SU-DHL-6 (cell line): ENCODE results near the gene HDAC10.

ENCODE experiments used
- H2AFZ ChIP-seq: fragments of 200-600 bp; sonication (generic); 2 replicates; pipeline ENCODE4 v1.6.1; 2014; ENCODE audit warnings: low read depth, mild to moderate bottlenecking, moderate library complexity, mixed read lengths, antibody characterized with exemption, low read length; ENCODE audit not compliant: severe bottlenecking
- H3F3A ChIP-seq: fragments of 200-600 bp; shearing (Covaris generic); 2 replicates; pipeline ENCODE4 v1.6.0; 2016; ENCODE audit warnings: antibody characterized with exemption, mild to moderate bottlenecking; ENCODE audit not compliant: insufficient read depth
- H3K27ac ChIP-seq: fragments of 200-600 bp; sonication (generic); 2 replicates; pipeline ENCODE4 v1.5.1; 2016; ENCODE audit warnings: low read depth, mild to moderate bottlenecking, low read length, moderate library complexity, mixed read lengths
- H3K27me3 ChIP-seq: fragments of 200-600 bp; sonication (generic), shearing (Covaris generic); 2 replicates; pipeline ENCODE4 v1.6.0; 2014; ENCODE audit warnings: mild to moderate bottlenecking, low read length
- H3K36me3 ChIP-seq: fragments of 200-600 bp; sonication (generic); 2 replicates; pipeline ENCODE4 v1.6.1; 2014; ENCODE audit warnings: mild to moderate bottlenecking, low read length, mixed read lengths
- H3K4me2 ChIP-seq: fragments of 300-600, 200-600 bp; shearing (Covaris generic), sonication (generic); 2 replicates; pipeline ENCODE4 v1.6.0; 2014; ENCODE audit warnings: low read length, low read depth, mild to moderate bottlenecking; ENCODE audit not compliant: poor library complexity, severe bottlenecking
- H3K4me3 ChIP-seq: fragments of 200-600 bp; sonication (generic); 2 replicates; pipeline ENCODE4 v1.5.1; 2014; ENCODE audit warnings: antibody characterized with exemption, low read length, mild to moderate bottlenecking, mixed read lengths; ENCODE audit not compliant: insufficient read depth, poor library complexity, severe bottlenecking
- H3K79me2 ChIP-seq: fragments of 200-600 bp; sonication (generic); 2 replicates; pipeline ENCODE4 v1.6.1; 2014; ENCODE audit warnings: mild to moderate bottlenecking, low read length, moderate library complexity; ENCODE audit not compliant: insufficient read depth
- H3K9ac ChIP-seq: fragments of 200-600 bp; sonication (generic); 2 replicates; pipeline ENCODE4 v1.7.0; 2014; ENCODE audit warnings: mild to moderate bottlenecking, low read length
- H3K9me2 ChIP-seq: fragments of 200-600 bp; sonication (generic); replicated peaks from 2 replicates; pipeline ENCODE4 v1.6.1; 2014; ENCODE audit warnings: low read length; ENCODE audit not compliant: insufficient read depth
- H3K9me3 ChIP-seq: fragments of 200-600 bp; sonication (generic); 2 replicates; pipeline ENCODE4 v1.6.1; 2014; ENCODE audit warnings: low read length, mixed read lengths; ENCODE audit not compliant: insufficient read depth
- H4K20me1 ChIP-seq: fragments of 200-600 bp; sonication (generic); 2 replicates; pipeline ENCODE4 v1.6.1; 2014; ENCODE audit warnings: low read depth, mild to moderate bottlenecking, antibody characterized with exemption, low read length, moderate library complexity, mixed read lengths
- EZH2phosphoT487 ChIP-seq: fragments of 200-600 bp; sonication (generic), shearing (Covaris generic); conservative IDR thresholded peaks from 2 replicates; pipeline ENCODE4 v1.6.1; 2018; ENCODE audit warnings: mild to moderate bottlenecking, antibody characterized with exemption, low read length, moderate library complexity, mixed read lengths
- TF ChIP-seq, protein P1 (sequence below): fragments of 200-600 bp; sonication (generic); IDR thresholded peaks from one replicate; pipeline ENCODE4 v1.5.1; 2017; ENCODE audit warnings: antibody characterized with exemption, mild to moderate bottlenecking, low read length, moderate library complexity; ENCODE audit not compliant: insufficient read depth, poor library complexity, severe bottlenecking

The HDAC10 gene

GRCh38 chr22:50259302-50259701, 8.2 kb upstream of the HDAC10 start:
- H3K4me3 ChIP-seq, result no peak overlapping the region
- no peaks in the 10 kb centered on the region for H3F3A ChIP-seq
- no peaks in the 10 kb centered on the region for H3K79me2 ChIP-seq
- no peak overlapping the region for H3K27ac ChIP-seq
- TF ChIP-seq, protein P1, sequence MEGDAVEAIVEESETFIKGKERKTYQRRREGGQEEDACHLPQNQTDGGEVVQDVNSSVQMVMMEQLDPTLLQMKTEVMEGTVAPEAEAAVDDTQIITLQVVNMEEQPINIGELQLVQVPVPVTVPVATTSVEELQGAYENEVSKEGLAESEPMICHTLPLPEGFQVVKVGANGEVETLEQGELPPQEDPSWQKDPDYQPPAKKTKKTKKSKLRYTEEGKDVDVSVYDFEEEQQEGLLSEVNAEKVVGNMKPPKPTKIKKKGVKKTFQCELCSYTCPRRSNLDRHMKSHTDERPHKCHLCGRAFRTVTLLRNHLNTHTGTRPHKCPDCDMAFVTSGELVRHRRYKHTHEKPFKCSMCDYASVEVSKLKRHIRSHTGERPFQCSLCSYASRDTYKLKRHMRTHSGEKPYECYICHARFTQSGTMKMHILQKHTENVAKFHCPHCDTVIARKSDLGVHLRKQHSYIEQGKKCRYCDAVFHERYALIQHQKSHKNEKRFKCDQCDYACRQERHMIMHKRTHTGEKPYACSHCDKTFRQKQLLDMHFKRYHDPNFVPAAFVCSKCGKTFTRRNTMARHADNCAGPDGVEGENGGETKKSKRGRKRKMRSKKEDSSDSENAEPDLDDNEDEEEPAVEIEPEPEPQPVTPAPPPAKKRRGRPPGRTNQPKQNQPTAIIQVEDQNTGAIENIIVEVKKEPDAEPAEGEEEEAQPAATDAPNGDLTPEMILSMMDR, result no peak
- no peak for TF ChIP-seq EZH2phosphoT487
- H2AFZ ChIP-seq, result no peak overlapping the region
- H4K20me1 ChIP-seq, result no peaks in the 10 kb centered on the region
- no peaks in the 10 kb centered on the region for H3K9me2 ChIP-seq
- no peak overlapping the region for H3K4me2 ChIP-seq
- no peaks in the 10 kb centered on the region for H3K27me3 ChIP-seq
- H3K9me3 ChIP-seq, result no peaks in the 10 kb centered on the region
- H3K36me3 ChIP-seq, result no peaks in the 10 kb centered on the region
- H3K9ac ChIP-seq, result no peak overlapping the region

DNA sequence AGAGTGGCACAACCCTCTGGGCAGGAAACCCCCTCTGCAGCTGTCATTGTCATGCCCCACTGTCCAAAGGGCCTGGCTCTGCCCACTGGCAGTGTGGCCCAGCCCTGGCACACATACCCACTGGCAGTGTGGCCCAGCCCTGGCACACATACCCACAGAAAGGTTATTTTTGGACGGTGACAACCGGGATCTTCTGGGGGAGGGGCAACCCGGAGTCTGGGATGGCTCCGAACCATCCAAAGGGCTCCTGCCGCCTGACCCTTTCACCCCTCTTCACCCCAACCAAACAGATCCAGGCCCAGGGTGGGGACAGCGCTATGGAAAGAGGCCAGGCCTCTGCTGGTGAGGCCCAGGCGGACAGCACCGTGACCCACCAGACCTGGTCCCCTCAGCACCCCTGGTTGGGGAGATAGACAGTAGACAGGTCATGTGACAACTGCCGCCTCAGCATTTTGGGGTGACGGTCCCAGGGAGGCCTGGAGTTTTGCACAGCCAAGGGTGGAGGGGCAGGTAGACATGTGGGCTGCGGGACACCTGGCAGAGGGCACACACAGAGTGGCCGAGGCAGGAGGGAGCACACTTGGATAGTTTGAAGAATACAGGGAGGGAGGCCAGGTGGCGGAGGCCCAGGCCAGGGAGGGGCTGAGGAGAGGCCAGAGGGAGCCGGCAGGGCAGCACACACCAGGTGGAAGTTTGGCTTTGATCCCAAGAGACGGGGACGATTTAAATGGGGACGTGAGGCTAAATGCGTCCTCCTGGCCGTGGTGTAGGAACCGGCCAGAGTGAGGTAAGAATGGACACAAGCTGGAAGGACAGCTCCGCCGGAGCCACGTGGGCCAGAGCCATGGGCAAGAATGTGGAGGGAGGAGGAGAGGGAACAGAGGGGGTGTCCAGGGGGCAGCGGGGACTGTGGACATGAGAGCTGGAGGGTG, 7.6 kb upstream of the HDAC10 start:
- H3F3A ChIP-seq, result no peaks in the 10 kb centered on the region
- TF ChIP-seq EZH2phosphoT487, result no peak
- TF ChIP-seq, protein P1, result no peak
- no peaks in the 10 kb centered on the region for H3K36me3 ChIP-seq
- H3K4me3 ChIP-seq, result no peak overlapping the region
- H3K9me2 ChIP-seq, result no peaks in the 10 kb centered on the region
- no peak overlapping the region for H3K9ac ChIP-seq
- H3K9me3 ChIP-seq, result no peaks in the 10 kb centered on the region
- no peaks in the 10 kb centered on the region for H3K27me3 ChIP-seq
- H3K79me2 ChIP-seq, result no peaks in the 10 kb centered on the region
- no peak overlapping the region for H3K27ac ChIP-seq
- no peak overlapping the region for H3K4me2 ChIP-seq
- H4K20me1 ChIP-seq, result no peaks in the 10 kb centered on the region
- no peak overlapping the region for H2AFZ ChIP-seq

DNA sequence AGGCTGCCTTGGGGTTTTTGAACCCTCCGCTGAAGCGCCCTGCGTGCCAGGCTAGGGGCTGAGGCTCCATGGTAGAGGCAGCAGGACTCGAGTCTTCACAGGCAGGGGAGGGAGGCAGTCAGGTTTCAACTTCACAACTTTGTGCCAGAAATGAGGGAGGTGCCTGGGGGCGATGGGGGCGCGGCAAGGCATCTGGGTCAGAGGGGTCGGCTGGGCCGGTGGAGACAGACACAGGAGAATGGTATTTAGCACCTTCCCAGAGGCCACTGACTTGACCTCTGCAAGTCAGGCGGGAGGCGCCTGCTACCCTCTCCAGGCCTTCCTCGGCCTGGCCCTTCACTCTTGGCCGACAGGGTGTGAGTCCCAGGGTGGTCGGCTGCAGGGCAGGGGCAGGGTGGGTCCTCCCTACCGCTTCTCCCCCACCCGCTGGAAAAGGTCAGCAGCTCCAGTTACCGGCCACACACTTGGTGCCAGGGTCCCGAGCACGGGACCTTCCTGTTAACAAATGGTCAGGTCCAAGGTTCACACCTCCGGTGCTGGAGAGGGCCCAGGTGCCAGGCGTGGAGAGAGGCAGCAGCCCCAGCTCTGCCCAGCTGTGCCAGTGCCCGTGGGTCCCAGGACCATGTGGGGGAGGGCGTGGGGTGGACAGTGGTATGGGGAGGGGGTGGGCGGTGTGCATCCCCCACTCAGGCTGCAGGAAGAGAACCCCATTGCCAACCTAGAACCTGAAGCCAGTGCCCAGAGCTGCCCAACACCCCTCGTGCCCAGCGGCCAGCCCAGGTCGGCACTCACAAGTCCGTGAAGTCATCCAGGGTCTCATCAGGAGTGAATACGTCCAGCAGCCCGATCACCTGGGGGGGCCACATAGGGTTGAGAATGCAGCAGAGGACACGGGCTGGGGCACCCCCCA, 6.6 kb upstream of the HDAC10 start:
- Histone ChIP-seq H3K36me3 (no peaks in the 10 kb centered on the region), H3K27ac (no peak overlapping the region), H2AFZ (no peak overlapping the region), H3K27me3 (no peaks in the 10 kb centered on the region), H4K20me1 (no peaks in the 10 kb centered on the region), H3K79me2 (no peaks in the 10 kb centered on the region), H3F3A (no peaks in the 10 kb centered on the region), H3K4me3 (no peak overlapping the region), H3K9me2 (no peaks in the 10 kb centered on the region), H3K9me3 (no peaks in the 10 kb centered on the region), H3K4me2 (no peak overlapping the region), H3K9ac (no peak overlapping the region)
- TF ChIP-seq EZH2phosphoT487, result no peak
- TF ChIP-seq, protein P1, result no peak
